Measurements from ENCODE around the gene WDR5B.
A peak's percentile ranks its signal among the peaks of the same experiment; 100 is the strongest.

WDR5B gene

GRCh38 chr3:122414391-122414790, 1.5 kb downstream of the WDR5B start:
- no peaks in the 10 kb centered on the region for H3K9me3 ChIP-seq (ENCODE audit: low read depth, low read length)
- no peak for DNase-seq (ENCODE audit: low read depth, low spot score)
- peaks cover 35% of the 10 kb centered on the region for H3K36me3 ChIP-seq (ENCODE audit: insufficient read depth, low read length)
- 0 out of 2 replicates have a peak overlapping the region, but pooled peaks have one; percentile 91 for H3K4me3 ChIP-seq
- peak overlapping the region; percentile 88 for H3K9ac ChIP-seq (ENCODE audit: insufficient read length)
- TF ChIP-seq FOXP2 (optimal IDR thresholded peaks at IDR 0.05; ENCODE audit: control extremely low read depth, extremely low read length, insufficient read depth) (no peak), EZH2 (IDR thresholded peaks at IDR 0.05) (no peak), POLR2AphosphoS5 (IDR thresholded peaks at IDR 0.05; ENCODE audit: borderline replicate concordance, low read depth, low read length) (no peak)
- 0 out of 2 replicates have a peak overlapping the region, but pooled peaks have one; percentile 23 for H3K27ac ChIP-seq

GRCh38 chr3:122410639-122411038, 5.2 kb downstream of the WDR5B start:
- DNase-seq (ENCODE audit: low read depth, low spot score) = no peak
- TF ChIP-seq EZH2 (IDR thresholded peaks at IDR 0.05) (no peak), POLR2AphosphoS5 (IDR thresholded peaks at IDR 0.05; ENCODE audit: borderline replicate concordance, low read depth, low read length) (no peak), FOXP2 (optimal IDR thresholded peaks at IDR 0.05; ENCODE audit: control extremely low read depth, extremely low read length, insufficient read depth) (no peak)
- Histone ChIP-seq H3K4me3 (no peak overlapping the region), H3K9me3 (ENCODE audit: low read depth, low read length) (no peaks in the 10 kb centered on the region), H3K36me3 (ENCODE audit: insufficient read depth, low read length) (peaks cover 68% of the 10 kb centered on the region), H3K27ac (no peak overlapping the region), H3K9ac (ENCODE audit: insufficient read length) (no peak overlapping the region)

DNA sequence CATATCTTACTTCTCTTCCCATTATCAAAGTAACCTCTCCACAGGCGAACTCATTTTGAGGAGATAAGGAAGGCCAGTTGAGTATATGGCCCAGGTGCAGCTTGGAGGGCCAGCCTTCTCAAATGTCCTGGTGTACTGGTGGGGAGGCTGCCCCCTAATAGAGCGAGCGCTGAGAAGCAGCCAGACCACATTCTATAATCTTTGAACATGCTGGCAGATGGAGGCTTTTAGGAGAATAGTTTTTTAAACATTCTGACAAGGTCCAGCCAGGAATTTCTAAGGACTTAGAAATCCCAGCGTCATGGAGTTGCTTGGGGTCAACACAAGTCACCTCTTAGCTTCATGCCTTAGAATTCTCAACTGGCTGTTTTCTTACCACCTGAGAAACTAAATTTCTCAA, 5.8 kb downstream of the WDR5B start:
- Histone ChIP-seq H3K9ac (ENCODE audit: insufficient read length) (no peak overlapping the region), H3K9me3 (ENCODE audit: low read depth, low read length) (no peaks in the 10 kb centered on the region), H3K36me3 (ENCODE audit: insufficient read depth, low read length) (peaks cover 74% of the 10 kb centered on the region), H3K4me3 (no peak overlapping the region), H3K27ac (0 out of 2 replicates have a peak overlapping the region, but pooled peaks have one; percentile 30)
- TF ChIP-seq FOXP2 (optimal IDR thresholded peaks at IDR 0.05; ENCODE audit: control extremely low read depth, extremely low read length, insufficient read depth) (no peak), EZH2 (IDR thresholded peaks at IDR 0.05) (no peak), POLR2AphosphoS5 (IDR thresholded peaks at IDR 0.05; ENCODE audit: borderline replicate concordance, low read depth, low read length) (no peak)
- DNase-seq (ENCODE audit: low read depth, low spot score) = no peak

GRCh38 chr3:122409446-122409845, 6.4 kb downstream of the WDR5B start:
- DNase-seq (ENCODE audit: low read depth, low spot score) = no peak
- H3K4me3 ChIP-seq = no peak overlapping the region
- no peak overlapping the region for H3K9ac ChIP-seq (ENCODE audit: insufficient read length)
- no peak for TF ChIP-seq POLR2AphosphoS5 (IDR thresholded peaks at IDR 0.05; ENCODE audit: borderline replicate concordance, low read depth, low read length)
- no peak for TF ChIP-seq FOXP2 (optimal IDR thresholded peaks at IDR 0.05; ENCODE audit: control extremely low read depth, extremely low read length, insufficient read depth)
- no peak for TF ChIP-seq EZH2 (IDR thresholded peaks at IDR 0.05)
- no peak overlapping the region for H3K27ac ChIP-seq
- no peaks in the 10 kb centered on the region for H3K9me3 ChIP-seq (ENCODE audit: low read depth, low read length)
- H3K36me3 ChIP-seq (ENCODE audit: insufficient read depth, low read length) = peaks cover 78% of the 10 kb centered on the region

GRCh38 chr3:122407946-122408345, 7.9 kb downstream of the WDR5B start:
- no peak for DNase-seq (ENCODE audit: low read depth, low spot score)
- H3K4me3 ChIP-seq = no peak overlapping the region
- H3K27ac ChIP-seq = no peak overlapping the region
- H3K9me3 ChIP-seq (ENCODE audit: low read depth, low read length) = no peaks in the 10 kb centered on the region
- TF ChIP-seq EZH2 (IDR thresholded peaks at IDR 0.05) (no peak), FOXP2 (optimal IDR thresholded peaks at IDR 0.05; ENCODE audit: control extremely low read depth, extremely low read length, insufficient read depth) (no peak)
- H3K36me3 ChIP-seq (ENCODE audit: insufficient read depth, low read length) = peaks cover 86% of the 10 kb centered on the region
- H3K9ac ChIP-seq (ENCODE audit: insufficient read length) = no peak overlapping the region

DNA sequence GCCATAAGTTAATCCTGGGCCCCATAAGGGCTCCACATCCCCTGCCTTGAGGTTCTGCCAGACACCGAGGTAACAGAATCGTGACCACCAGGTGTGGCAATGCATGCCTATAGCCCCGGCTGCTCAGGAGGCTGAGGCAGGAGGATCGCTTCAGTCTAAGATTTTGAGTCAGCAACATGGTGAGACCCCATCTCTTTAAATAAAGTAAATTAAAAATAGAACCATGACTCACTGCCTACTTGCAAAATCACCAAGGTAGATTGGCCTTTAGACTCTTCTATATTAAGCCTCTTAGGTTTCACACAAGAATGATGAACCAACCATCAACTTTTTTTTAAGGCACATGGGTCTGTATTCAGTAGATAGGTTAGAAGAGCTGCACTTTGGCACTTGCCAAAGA, 9.7 kb downstream of the WDR5B start:
- Histone ChIP-seq H3K27ac (no peak overlapping the region), H3K4me3 (no peak overlapping the region), H3K9ac (ENCODE audit: insufficient read length) (no peak overlapping the region), H3K36me3 (ENCODE audit: insufficient read depth, low read length) (peaks cover 81% of the 10 kb centered on the region), H3K9me3 (ENCODE audit: low read depth, low read length) (no peaks in the 10 kb centered on the region)
- DNase-seq (ENCODE audit: low read depth, low spot score) = no peak
- no peak for TF ChIP-seq FOXP2 (optimal IDR thresholded peaks at IDR 0.05; ENCODE audit: control extremely low read depth, extremely low read length, insufficient read depth)

DNA sequence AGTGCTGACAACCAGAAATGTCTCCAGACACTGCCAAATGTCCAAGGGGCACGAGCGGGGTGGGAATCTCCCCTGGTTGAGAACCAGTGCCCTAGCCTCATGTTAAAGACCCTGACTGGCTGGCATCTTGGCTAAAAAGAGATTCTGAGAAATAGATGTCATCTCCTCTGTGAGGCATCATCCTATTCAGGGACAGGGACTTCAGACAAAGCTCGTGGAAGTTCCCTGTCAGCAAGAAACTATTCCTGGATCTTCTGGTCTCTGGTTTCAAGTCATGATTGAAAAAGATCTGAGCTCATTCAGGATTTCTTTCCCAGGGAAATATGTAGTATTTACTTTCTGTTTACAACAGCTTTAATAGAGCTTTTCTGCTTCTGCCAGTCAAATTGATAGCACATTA, 10.8 kb downstream of the WDR5B start:
- H3K27ac ChIP-seq = no peak overlapping the region
- TF ChIP-seq FOXP2 (optimal IDR thresholded peaks at IDR 0.05; ENCODE audit: control extremely low read depth, extremely low read length, insufficient read depth) = no peak
- TF ChIP-seq EZH2 (IDR thresholded peaks at IDR 0.05) = no peak
- TF ChIP-seq POLR2AphosphoS5 (IDR thresholded peaks at IDR 0.05; ENCODE audit: borderline replicate concordance, low read depth, low read length) = no peak
- DNase-seq (ENCODE audit: low read depth, low spot score) = no peak
- no peak overlapping the region for H3K4me3 ChIP-seq
- peaks cover 71% of the 10 kb centered on the region for H3K36me3 ChIP-seq (ENCODE audit: insufficient read depth, low read length)
- H3K9me3 ChIP-seq (ENCODE audit: low read depth, low read length) = no peaks in the 10 kb centered on the region
- no peak overlapping the region for H3K9ac ChIP-seq (ENCODE audit: insufficient read length)

- H3K9ac ChIP-seq (ENCODE audit: insufficient read length) = no peak overlapping the region
- peaks cover 56% of the 10 kb centered on the region for H3K36me3 ChIP-seq (ENCODE audit: insufficient read depth, low read length)
- H3K27ac ChIP-seq = no peak overlapping the region
- TF ChIP-seq FOXP2 (optimal IDR thresholded peaks at IDR 0.05; ENCODE audit: control extremely low read depth, extremely low read length, insufficient read depth) = no peak
- no peak for TF ChIP-seq EZH2 (IDR thresholded peaks at IDR 0.05)
- no peak for TF ChIP-seq POLR2AphosphoS5 (IDR thresholded peaks at IDR 0.05; ENCODE audit: borderline replicate concordance, low read depth, low read length)
- DNase-seq (ENCODE audit: low read depth, low spot score) = no peak
- H3K4me3 ChIP-seq = no peak overlapping the region
- no peaks in the 10 kb centered on the region for H3K9me3 ChIP-seq (ENCODE audit: low read depth, low read length)
Observed at GRCh38 chr3:122403489-122403888, 12.4 kb downstream of the WDR5B start.

DNA sequence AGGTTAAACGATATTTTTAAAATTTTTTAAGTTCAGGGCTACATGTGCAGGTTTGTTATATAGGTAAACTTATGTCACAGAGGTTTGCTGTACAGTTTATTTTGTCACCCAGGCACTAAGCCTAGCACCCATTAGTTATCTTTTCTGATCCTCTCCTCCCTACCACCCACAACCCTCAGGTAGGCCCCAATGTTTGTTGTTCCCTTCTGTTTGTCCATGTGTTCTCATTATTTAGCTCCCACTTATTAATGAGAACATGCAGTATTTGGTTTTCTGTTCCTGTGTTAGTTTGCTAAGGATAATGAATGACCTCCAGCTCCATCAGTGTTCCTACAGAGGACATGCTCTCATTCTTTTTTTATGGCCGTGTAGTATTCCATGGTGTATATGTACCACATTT, 16.9 kb downstream of the WDR5B start:
- DNase-seq (ENCODE audit: low read depth, low spot score) = no peak
- TF ChIP-seq FOXP2 (optimal IDR thresholded peaks at IDR 0.05; ENCODE audit: control extremely low read depth, extremely low read length, insufficient read depth) = no peak
- no peak for TF ChIP-seq POLR2AphosphoS5 (IDR thresholded peaks at IDR 0.05; ENCODE audit: borderline replicate concordance, low read depth, low read length)
- TF ChIP-seq EZH2 (IDR thresholded peaks at IDR 0.05) = no peak
- Histone ChIP-seq H3K9me3 (ENCODE audit: low read depth, low read length) (no peaks in the 10 kb centered on the region), H3K4me3 (no peak overlapping the region), H3K9ac (ENCODE audit: insufficient read length) (no peak overlapping the region), H3K27ac (no peak overlapping the region), H3K36me3 (ENCODE audit: insufficient read depth, low read length) (peaks cover 28% of the 10 kb centered on the region)
